NOMO-1 treated with dmso at 0.1 percent for 144 hours (cell line): Measurements from ENCODE around the gene UPK3A.
"Not testable (repeated sequence)": the region's sequence is repeated elsewhere in the genome, so short reads cannot be mapped to it uniquely, and the experiment has no call there.

Source experiments
- DNase-seq: peaks from one replicate; lab custom pipeline; 2025; ENCODE audit not compliant: unreplicated experiment; lab: John Stamatoyannopoulos, UW

The UPK3A gene

DNA sequence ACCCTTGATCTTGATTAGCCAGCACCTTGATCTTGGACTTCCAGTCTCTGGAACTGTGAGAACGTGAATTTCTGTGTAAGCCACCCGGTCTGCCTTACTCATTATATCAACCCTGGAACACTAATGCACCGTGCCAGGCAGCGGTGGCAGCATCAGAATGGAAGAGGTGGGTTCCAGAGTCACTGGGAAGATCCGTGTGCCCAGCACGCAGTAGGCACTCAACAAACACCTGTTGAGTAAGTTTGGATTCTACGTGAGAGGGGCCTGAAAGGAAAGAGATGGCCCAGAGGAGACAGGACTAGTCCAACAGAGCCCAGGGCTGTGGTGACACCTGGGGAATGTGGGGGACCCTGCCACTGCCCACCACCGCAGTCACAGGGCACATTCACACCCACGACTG is 6.6 kb upstream of the UPK3A start:
- DNase-seq = no peak

GRCh38 chr22:45280587-45280980 is 4.2 kb upstream of the UPK3A start:
- no peak for DNase-seq

GRCh38 chr22:45281010-45281409 is 3.7 kb upstream of the UPK3A start:
- DNase-seq = no peak

GRCh38 chr22:45285263-45286058 is 712 bp downstream of the UPK3A start:
- DNase-seq = no peak

GRCh38 chr22:45286854-45287551 is 2.3 kb downstream of the UPK3A start:
- DNase-seq = no peak

DNA sequence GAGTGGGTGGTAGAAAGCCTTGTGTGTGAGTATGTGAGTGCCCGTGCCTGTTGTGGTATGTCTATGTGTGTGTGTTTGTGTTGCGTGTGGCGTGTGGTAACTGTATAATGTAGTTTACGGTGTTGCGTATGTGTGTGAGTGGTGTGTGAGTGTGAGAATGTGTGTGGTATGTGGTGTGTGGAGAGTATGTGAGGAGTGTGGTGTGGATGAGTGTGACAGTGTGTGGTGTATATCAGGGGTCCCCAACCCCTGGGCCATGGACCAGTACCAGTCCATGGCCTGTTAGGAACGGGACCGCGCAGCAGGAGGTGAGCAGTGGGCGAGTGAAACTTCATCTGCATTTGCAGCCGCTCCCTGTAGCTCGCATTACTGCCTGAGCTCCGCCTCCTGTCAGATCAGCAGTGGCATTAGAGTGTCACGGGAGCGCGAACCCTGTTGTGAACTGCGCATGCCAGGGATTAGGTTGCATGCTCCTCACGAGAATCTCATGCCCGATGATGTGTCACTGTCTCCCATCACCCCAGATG is 5.7 kb downstream of the UPK3A start:
- no peak for DNase-seq

DNA sequence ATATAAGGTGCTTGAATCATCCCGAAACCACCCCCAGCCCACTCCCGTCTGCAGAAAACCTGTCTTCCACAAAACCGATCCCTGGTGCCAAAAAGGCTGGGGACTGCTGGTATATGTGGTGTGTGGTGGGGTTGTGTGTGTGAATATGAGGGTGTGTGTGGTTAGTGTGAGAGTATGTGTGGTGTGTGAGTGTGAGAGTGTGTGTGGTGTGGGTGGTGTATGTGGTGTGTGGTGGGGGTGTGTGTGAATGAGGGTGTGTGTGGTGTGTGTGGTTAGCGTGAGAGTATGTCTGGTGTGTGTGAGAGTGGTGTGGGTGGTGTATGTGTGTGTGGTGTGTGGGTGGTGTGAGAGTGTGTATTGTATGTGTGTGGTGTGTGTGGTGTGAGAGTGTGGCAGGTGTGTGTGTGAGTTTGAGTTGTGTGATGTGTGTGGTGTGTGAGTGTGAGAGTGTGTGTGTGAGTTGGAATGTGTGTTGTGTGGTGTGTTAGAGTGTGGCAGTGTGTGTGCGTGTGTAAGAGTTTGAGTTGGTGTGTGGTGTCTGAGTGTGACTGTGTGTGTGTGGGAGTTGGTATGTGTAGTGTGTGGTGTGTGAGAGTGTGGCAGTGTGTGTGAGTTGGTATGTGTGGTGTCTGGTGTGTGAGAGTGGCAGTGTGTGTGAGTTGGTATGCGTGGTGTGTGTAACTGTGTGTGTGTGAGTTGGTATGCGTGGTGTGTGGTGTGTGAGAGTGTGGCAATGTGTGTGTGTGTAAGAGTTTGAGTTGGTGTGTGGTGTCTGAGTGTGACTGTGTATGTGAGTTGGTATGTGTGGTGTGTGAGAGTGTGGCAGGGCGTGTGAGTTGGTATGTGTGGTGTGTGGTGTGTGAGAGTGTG is 6.5 kb downstream of the UPK3A start:
- DNase-seq = no peak

GRCh38 chr22:45291931-45292290 is 7.2 kb downstream of the UPK3A start:
- no peak for DNase-seq

DNA sequence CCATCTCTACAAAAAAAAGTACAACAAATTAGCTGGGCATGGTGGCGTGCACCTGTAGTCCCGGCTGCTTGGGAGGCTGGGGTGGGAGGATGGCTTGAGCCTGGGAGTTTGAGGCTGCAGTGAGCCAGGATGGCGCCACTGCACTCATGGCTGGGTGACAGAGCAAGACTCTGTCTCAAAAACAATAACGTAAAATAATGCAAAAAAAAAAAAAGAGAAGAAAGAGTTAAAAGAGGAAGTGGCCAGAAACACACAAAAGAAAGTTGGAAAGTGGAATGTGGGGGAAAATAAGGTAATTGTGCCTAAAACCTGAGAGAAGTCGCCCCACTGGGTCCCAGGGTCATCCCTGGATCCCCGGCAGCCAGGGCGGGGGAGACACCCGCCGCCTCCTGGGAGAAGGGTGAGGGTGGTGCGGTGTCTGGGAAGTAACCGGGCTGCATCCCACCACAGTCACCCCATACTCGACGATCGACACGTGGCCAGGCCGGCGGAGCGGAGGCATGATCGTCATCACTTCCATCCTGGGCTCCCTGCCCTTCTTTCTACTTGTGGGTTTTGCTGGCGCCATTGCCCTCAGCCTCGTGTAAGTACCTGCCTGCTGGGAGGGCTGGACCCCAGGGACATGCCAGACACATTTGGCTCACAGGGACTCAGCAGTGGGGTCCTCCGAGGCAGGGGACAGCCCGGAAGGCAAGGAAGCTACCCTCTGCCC is 8.1 kb downstream of the UPK3A start:
- DNase-seq = peak; percentile 62

DNA sequence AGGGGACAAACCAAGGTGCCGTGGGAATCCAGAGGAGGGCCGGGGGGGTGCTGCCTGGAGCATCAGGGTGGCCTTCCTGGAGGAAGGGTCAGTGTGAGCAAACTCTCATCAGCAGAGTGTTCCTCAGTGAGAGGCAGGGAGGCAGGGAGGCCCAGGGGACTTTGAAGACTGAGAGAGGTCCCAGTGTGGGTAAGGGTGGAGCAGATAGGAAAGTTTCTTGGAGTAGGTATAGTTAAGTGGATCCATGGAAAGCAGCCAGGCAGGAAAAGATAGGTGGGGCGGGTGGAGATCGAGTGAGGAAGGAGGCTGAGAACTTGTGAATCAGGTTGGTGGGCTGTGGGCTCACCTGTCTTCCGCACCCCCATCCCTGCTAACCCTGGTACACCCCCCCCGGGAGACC is 9.3 kb downstream of the UPK3A start:
- DNase-seq = no peak

GRCh38 chr22:45295004-45295403 is 10.3 kb downstream of the UPK3A start:
- DNase-seq = not testable (repeated sequence)

- no peak for DNase-seq
Measured at GRCh38 chr22:45295492-45295891, 10.7 kb downstream of the UPK3A start.

- peak; percentile 16 for DNase-seq
Measured at GRCh38 chr22:45296628-45297297, 12.0 kb downstream of the UPK3A start.

DNA sequence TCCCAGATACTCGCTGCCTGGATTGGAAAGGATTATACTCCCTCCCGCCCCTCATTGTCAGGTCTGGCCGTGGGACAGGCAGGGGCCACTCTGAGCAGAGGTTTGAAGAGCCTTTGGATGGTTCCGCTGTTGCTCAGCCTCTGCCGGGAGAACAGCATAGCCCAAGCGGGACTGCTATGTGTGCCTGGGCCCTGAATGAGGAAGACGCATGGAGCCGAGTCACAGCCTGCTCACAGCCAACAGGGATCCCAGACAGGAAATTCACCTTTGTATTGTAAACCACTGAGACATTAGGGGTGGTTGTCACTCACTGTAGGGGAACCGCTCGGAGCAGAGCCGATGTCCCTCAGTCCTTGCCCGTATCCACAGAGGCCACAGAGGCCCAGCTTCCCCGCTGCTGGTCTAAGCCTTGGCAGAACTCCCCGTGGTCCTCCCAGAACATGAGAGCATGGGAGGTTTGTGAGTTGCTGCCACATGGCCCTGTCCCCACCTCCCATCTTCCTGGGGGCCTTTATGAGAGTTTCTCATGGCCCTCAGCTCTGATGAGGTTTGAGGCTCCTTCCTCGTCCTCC is 14.3 kb downstream of the UPK3A start:
- no peak for DNase-seq

DNA sequence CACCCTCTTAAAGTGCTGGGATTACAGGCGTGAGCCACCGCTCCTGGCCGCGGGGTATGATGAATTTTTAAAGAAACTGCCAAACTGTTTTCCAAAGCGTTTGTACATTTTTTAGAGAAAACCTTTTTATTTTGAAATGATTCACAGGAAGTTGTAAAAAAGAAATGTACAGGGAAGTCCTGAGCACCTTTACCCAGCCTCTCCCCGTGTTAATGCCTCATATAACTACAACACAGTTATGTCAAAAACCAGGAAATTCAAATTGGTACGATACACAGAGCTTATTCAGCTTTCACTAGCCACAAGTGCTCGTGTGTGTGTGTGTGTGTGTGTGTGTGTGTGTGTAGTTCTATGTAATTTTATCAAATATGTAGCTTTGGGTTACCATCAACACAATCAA is 18.0 kb downstream of the UPK3A start:
- no peak for DNase-seq

DNA sequence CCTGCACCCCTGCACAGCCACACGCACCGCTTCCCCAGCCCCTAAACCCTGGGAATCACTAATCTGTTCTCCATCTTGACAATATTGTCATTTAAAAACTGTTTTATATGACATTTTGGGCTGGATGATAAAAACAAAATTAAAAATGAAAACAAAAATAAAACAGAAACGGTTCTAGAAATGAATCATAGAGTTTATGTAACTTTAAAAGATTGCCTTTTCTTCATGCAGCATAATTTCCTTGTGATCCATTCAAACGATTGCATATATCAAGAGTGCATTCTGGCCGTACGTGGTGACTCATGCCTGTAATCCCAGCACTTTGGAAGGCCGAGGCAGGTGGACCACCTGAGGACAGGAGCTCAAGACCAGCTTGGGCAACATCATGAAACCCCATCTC is 18.4 kb downstream of the UPK3A start:
- no peak for DNase-seq

GRCh38 chr22:45304971-45305370 is 20.2 kb downstream of the UPK3A start:
- no peak for DNase-seq

- DNase-seq = no peak
Measured at GRCh38 chr22:45305456-45306075, 20.8 kb downstream of the UPK3A start.

GRCh38 chr22:45306139-45306538 is 21.4 kb downstream of the UPK3A start:
- no peak for DNase-seq
